IPS-20b (cell line): ENCODE results near the gene COL5A1.

Source experiments
- H3K27ac ChIP-seq: one replicate; pipeline ENCODE4 v1.5.1; 2013; ENCODE audit warnings: low read length
- H3K27me3 ChIP-seq: 2 replicates; pipeline ENCODE4 v1.6.1; 2013; ENCODE audit warnings: mild to moderate bottlenecking, low read length, inconsistent platforms; ENCODE audit not compliant: insufficient read depth
- H3K36me3 ChIP-seq: 2 replicates; pipeline ENCODE4 v1.6.1; 2013; ENCODE audit warnings: low read depth, mild to moderate bottlenecking, inconsistent platforms, low read length, moderate library complexity; ENCODE audit not compliant: insufficient read depth
- H3K4me1 ChIP-seq: 2 replicates; pipeline ENCODE4 v1.6.1; 2013; ENCODE audit warnings: mild to moderate bottlenecking, control low read depth, inconsistent platforms, low read length, moderate library complexity; ENCODE audit not compliant: insufficient read depth
- H3K4me3 ChIP-seq: 2 replicates; pipeline ENCODE4 v1.5.1; 2013; ENCODE audit warnings: mild to moderate bottlenecking, low read length, inconsistent platforms
- H3K9ac ChIP-seq: 2 replicates; pipeline ENCODE4 v1.6.1; 2013; ENCODE audit warnings: low read depth, mild to moderate bottlenecking, inconsistent platforms, low read length, moderate library complexity
- H3K9me3 ChIP-seq: 2 replicates; pipeline ENCODE4 v1.6.1; 2013; ENCODE audit warnings: mild to moderate bottlenecking, low read depth, low read length, inconsistent platforms; ENCODE audit not compliant: insufficient read depth

COL5A1 gene

DNA sequence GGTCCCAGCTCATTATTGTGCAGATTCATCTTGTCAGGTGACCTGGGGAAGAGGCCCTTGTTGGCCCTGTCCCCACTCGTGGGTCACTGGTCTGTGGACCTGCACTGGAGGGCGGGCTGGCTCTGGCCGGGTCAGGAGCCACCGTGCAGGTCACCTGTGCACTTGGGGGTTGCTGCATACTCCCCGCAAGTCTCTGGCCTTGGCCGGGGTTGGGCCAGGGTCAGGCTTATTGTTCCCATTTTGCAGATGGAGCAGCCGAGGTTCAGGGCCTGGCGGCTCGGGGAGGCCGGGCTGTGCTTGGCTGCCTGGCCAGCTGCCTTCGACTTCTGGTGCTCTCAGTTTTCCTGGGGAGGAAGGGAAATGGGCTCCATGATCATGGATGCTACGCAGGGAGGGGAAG lies 130.7 kb downstream of the COL5A1 start:
- no peak overlapping the region for H3K4me3 ChIP-seq
- H3K36me3 ChIP-seq: no peaks in the 10 kb centered on the region
- H3K9ac ChIP-seq: no peak overlapping the region
- H3K9me3 ChIP-seq: no peaks in the 10 kb centered on the region
- H3K27me3 ChIP-seq: no peaks in the 10 kb centered on the region
- H3K4me1 ChIP-seq: no peaks in the 10 kb centered on the region
- no peak overlapping the region for H3K27ac ChIP-seq

DNA sequence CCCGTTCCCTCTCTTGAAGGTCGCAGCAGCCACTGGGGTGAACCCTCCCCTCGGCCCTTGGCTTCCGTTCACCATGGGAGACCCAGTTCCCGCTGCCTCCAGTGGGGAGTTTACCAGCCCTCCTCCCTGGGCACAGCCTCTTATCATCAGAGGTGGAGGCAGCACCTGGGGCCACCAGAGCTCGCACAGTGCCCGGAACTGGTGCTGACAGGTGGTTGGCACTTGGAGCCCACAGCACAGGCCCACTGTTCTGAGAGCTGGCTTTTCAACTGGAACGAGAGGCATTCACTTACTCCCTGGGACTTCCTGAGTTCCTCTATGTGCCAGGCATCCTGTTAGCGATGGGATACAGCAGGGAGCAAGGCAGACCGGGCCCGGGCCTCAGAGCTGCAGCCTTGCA lies 132.2 kb downstream of the COL5A1 start:
- Histone ChIP-seq H3K27me3 (no peaks in the 10 kb centered on the region), H3K4me3 (no peak overlapping the region), H3K36me3 (no peaks in the 10 kb centered on the region), H3K4me1 (no peaks in the 10 kb centered on the region), H3K9ac (no peak overlapping the region), H3K9me3 (no peaks in the 10 kb centered on the region), H3K27ac (no peak overlapping the region)

DNA sequence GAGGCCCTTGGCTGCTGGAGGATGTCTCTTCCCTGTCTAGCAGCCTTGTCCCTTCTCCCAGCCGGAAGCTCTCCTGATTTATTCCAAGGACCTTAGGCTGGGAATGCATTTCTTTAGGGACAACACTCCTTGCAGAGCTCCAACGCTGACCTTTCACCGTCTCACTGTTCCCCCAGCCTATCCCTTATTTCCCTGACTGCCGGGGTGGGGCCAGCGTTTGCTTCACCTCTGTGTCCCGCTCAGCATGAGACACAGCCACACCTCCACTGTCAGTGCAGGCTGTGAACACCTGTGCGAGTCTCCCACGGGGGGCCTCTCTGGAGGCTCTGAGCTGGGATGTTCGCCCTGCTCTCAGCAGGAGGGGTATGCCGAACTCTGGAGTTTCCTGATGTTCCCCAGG lies 132.8 kb downstream of the COL5A1 start:
- Histone ChIP-seq H3K27me3 (no peaks in the 10 kb centered on the region), H3K4me3 (no peak overlapping the region), H3K4me1 (no peaks in the 10 kb centered on the region), H3K36me3 (no peaks in the 10 kb centered on the region), H3K9ac (no peak overlapping the region), H3K9me3 (no peaks in the 10 kb centered on the region), H3K27ac (no peak overlapping the region)

DNA sequence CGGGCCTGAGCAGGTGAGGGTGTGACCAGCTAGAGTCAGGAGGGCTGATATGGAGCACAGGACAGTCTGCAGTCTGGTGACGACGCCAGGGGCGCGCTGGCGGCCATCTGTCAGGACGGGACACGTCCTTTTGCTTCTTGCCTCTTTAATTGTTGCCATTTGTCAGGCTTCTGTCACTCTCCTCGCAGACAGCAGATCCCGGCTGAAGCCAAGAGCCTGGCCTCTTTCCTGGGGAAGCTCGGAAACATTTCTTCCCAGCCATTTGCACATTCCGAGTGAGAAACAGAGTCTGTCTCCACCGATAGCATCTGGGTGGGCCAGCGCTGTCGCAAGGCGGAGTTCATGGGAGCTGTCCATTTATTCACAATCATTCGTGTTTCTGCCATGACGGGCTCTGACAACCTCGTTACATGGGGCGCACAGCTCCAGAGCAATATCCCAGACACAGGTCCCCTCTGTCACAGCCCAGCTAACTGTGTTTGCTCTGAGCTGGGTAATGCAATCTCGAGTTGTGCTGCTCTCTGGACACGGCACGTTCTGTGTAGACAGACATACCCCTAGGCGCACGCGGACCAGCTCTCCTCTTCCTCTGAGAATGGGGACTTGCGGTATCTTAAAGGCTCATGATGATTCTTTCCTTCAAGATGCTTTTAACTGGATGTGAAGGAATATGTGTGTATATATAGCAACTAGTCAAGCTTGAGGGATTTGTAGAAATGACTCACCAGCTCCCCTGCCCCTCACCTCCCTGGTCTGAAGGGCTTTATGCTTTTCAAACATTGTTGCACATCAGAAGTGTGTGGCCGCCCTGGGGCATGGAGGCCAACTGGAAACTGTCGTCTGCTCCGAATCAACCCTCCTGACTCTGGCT lies 133.7 kb downstream of the COL5A1 start:
- Histone ChIP-seq H3K4me1 (no peaks in the 10 kb centered on the region), H3K4me3 (no peak overlapping the region), H3K27ac (no peak overlapping the region), H3K36me3 (no peaks in the 10 kb centered on the region), H3K9me3 (no peaks in the 10 kb centered on the region), H3K9ac (no peak overlapping the region), H3K27me3 (no peaks in the 10 kb centered on the region)

DNA sequence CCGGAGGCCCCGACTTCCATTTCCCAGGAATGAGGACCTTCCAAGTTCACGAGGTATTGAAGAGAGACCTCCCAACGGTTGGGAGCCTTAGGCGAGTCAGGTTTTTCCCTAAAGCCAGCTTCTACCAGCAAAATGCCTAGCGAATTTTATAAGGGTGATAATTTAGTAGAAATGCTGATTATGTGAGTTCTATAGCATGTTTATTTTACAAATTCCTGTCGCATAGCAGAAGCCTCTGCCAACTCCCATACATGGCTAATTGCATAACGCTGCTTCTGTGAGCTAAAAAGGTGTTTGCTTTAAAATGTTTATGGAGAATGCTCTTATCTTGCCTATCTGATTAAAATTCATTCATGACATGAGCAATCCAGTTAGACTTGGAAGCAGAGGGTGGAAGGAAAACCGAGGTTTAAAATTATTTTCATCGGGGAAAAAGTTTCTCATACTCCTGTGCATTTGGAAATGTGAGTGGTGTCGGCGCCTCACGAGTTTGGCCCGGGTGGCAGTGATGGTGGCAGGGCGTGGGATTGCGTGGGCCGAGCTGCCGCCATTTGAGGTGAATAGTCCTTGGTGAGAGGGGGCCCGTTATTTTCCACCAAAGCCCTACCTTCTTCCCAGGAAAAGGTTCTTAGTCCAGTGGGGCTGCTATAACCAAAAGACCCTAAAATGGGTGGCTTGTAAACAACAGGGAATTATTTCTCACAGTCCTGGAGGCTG lies 134.6 kb downstream of the COL5A1 start:
- Histone ChIP-seq H3K27me3 (no peaks in the 10 kb centered on the region), H3K36me3 (no peaks in the 10 kb centered on the region), H3K27ac (no peak overlapping the region), H3K9ac (no peak overlapping the region), H3K4me1 (no peaks in the 10 kb centered on the region), H3K4me3 (no peak overlapping the region), H3K9me3 (no peaks in the 10 kb centered on the region)

DNA sequence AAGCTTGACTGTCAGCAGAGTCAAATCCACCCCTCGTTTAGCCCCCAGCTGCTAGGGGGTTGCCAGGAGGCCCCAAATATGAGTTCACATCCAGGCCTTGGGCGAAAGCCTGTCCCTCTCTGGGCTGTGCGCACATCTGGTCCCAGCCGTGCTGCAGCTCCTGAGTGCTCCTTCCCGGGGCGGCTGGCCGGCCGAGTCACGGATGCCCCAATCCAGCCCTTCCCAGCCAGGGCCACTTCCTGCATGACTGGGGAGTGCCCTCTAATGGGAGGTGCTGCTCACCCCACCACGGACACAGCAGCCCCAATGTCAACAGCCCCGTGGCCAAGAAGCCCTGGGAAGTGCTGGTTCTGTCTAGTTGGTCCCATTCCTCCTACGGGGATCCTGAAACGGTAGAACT lies 135.6 kb downstream of the COL5A1 start:
- Histone ChIP-seq H3K27ac (no peak overlapping the region), H3K27me3 (no peaks in the 10 kb centered on the region), H3K4me3 (no peak overlapping the region), H3K9me3 (no peaks in the 10 kb centered on the region), H3K36me3 (no peaks in the 10 kb centered on the region), H3K9ac (no peak overlapping the region), H3K4me1 (no peaks in the 10 kb centered on the region)

DNA sequence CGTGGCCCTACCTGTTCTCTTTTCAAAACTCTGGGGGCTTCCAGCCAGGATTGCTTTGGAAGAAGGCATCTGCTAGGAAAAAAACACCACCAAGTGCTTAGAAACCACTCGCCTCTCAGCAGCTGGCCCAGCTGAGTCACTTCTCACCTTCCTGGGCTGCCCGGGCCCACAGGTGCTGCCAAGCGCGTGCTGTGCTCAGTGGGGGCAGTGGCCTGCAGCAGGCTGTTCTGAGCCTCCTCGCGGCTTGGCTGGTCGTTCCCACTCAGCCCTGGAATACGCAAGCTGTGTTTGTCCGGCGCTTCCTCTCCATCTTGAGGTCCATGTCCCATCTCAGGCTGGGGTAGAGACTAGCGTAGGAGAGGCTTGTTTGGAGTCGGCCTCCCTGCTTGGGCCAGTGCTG lies 136.6 kb downstream of the COL5A1 start:
- no peak overlapping the region for H3K9ac ChIP-seq

DNA sequence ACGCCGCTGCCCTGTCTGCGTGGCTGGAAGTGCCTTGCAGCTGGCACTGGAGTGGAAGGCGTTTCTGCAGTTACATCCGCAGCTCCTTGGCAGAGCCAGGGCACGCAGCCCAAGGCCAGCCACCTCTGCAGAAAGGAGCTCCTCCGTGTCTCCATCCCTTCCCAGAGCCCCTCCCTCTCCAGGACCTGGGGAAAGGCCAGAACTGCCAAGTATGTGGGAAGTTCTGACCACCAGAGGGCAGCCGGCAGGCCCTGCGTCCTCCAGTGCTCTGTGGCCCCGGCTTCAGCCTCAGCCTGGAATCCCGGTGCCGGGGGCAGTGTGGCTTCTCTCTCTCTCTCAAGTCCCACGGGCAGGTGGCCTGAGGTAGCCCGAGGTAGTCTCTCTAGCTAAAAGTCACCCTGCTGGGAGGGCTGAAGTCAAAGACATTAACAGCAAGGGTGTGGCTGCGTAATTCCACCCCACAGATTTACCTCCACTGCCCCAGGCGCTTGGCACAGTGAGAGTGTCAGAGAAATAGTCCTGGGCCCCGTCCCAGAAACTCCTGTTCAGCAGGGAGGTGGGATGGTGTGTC lies 137.3 kb downstream of the COL5A1 start:
- Histone ChIP-seq H3K9me3 (no peaks in the 10 kb centered on the region), H3K36me3 (no peaks in the 10 kb centered on the region)

More for the DNA sequence above, 136.6 kb downstream of the COL5A1 start:
- Histone ChIP-seq H3K4me3 (no peak overlapping the region), H3K36me3 (no peaks in the 10 kb centered on the region), H3K27me3 (no peaks in the 10 kb centered on the region), H3K9me3 (no peaks in the 10 kb centered on the region), H3K4me1 (no peaks in the 10 kb centered on the region), H3K27ac (no peak overlapping the region)

DNA sequence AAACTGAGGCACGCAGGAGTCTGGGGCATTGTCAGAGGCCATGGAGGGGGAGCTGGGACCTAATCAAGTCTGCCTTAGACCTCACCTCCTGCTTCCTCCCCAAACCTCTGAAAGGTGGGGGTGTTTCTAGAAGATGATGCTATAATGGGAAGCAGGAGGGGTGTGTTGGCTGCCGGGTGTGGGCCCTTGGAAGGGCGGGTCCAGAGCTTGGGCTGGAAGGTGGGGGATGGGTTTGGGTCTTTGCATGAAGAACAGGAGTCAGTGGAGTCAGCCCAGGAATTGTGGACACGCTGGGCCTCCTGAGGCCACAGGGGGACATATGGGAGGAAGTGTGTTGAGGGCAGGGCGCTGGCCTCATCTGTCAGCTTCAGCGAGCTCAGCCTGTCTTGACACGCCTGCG lies 138.0 kb downstream of the COL5A1 start:
- H3K9ac ChIP-seq: no peak overlapping the region
- H3K27ac ChIP-seq: no peak overlapping the region
- H3K27me3 ChIP-seq: no peaks in the 10 kb centered on the region
- no peaks in the 10 kb centered on the region for H3K9me3 ChIP-seq
- H3K36me3 ChIP-seq: no peaks in the 10 kb centered on the region
- no peaks in the 10 kb centered on the region for H3K4me1 ChIP-seq
- H3K4me3 ChIP-seq: no peak overlapping the region

More for the DNA sequence above, 137.3 kb downstream of the COL5A1 start:
- Histone ChIP-seq H3K27me3 (no peaks in the 10 kb centered on the region), H3K4me3 (no peak overlapping the region), H3K9ac (no peak overlapping the region), H3K27ac (no peak overlapping the region), H3K4me1 (no peaks in the 10 kb centered on the region)

DNA sequence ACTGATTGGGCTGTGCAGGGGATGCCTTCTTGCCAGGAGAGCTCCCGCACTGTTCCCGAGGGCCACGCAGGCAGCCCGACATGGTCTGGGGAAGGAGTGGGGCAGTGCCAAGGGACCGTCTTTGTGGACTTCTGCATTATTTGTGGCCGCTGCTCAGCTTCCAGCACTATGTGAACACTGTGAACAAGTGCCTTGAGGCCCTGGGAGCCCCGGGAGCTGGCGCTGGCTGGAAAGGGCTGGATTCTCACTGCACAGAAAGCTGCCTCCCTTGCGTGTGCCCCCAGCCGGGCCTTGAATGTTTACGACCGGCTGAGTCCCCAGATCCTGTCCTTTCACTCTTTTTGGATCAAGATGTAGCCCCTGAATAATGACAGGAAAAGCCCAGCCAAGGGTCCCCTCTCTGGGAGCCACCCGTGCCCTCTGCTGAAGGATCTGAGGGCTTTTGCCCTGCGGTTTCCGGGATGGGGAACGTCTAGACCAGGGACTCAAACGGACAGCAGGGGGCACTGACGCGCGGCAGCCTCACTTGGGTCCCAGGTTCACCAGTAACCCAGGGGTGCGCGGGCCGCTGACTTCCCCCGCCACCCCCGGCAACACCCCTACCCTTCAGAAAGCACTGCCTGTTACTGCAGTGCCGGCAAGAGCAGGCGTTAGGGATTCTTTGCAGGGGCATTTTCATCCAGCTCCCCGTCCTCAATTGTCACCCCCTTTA lies 140.1 kb downstream of the COL5A1 start:
- H3K27me3 ChIP-seq: no peaks in the 10 kb centered on the region
- no peaks in the 10 kb centered on the region for H3K36me3 ChIP-seq
- no peaks in the 10 kb centered on the region for H3K9me3 ChIP-seq
- H3K27ac ChIP-seq: no peak overlapping the region
- H3K4me1 ChIP-seq: no peaks in the 10 kb centered on the region
- no peak overlapping the region for H3K4me3 ChIP-seq
- H3K9ac ChIP-seq: no peak overlapping the region

DNA sequence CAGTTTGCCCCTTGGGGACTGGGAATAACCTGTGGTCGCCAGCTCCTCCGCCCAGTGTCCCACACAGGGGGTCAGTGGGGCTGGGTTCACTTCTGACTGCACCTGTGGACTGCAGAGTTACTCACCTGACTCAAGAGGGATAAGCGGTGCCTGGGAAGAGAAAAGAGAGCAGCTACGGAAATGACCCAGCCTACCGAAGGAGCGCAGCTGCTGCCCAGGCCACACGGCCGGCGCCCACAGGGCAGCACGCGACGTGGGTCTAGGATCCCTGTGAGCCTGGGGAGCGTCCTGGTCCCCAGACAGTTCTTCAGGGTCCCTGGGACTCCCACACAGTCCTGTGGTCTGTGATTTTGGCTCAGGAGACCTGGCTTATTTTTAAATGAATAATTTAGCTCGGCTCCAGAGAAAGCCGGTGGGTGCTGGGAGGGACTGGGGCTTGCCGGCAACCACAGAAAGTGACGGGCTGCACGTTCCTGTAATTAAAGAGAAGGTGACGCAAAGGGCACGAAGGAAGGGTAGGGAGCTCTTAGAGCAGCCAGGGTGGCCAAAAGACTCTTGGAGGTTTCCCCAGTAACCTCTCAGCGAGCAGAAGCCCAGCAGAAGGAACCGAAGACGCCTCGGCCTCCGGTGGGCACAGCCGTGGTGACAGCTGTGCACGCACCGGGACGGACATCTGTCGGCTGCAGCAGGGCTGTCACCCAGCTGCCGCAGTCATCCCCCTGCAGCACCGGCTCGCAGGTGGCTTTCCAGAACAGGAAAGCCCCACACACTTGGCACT lies 141.5 kb downstream of the COL5A1 start:
- Histone ChIP-seq H3K4me3 (no peak overlapping the region), H3K27me3 (no peaks in the 10 kb centered on the region), H3K9ac (no peak overlapping the region), H3K27ac (no peak overlapping the region), H3K36me3 (no peaks in the 10 kb centered on the region), H3K9me3 (no peaks in the 10 kb centered on the region), H3K4me1 (no peaks in the 10 kb centered on the region)
